Trophoblast cell (in vitro differentiated cells and primary cell): Measurements from ENCODE around the gene DAZAP1.

ENCODE experiments used
- DNase-seq, 2 donors: peaks; one replicate each; pipeline ENCODE4 v3.0.0-alpha.2; 2016
- H2AFZ ChIP-seq: 2 replicates; pipeline ENCODE4 v1.6.1; 2013; ENCODE audit warnings: low read length, moderate library complexity, mild to moderate bottlenecking; ENCODE audit not compliant: insufficient read depth, poor library complexity
- H2AK5ac ChIP-seq: 2 replicates; pipeline ENCODE4 v1.6.1; 2013; ENCODE audit warnings: mild to moderate bottlenecking, low read length
- H2BK120ac ChIP-seq: 2 replicates; pipeline ENCODE4 v1.6.1; 2013; ENCODE audit warnings: low read length, mild to moderate bottlenecking, moderate library complexity; ENCODE audit not compliant: insufficient read depth, poor library complexity
- H2BK12ac ChIP-seq: 2 replicates; pipeline ENCODE4 v1.6.1; 2013; ENCODE audit warnings: mild to moderate bottlenecking, low read length, moderate library complexity
- H2BK5ac ChIP-seq: 2 replicates; pipeline ENCODE4 v1.6.1; 2013; ENCODE audit warnings: low read length, low read depth, moderate library complexity, mild to moderate bottlenecking; ENCODE audit not compliant: poor library complexity
- H3K14ac ChIP-seq: 2 replicates; pipeline ENCODE4 v1.6.1; 2013; ENCODE audit warnings: mild to moderate bottlenecking, low read length
- H3K18ac ChIP-seq: 2 replicates; pipeline ENCODE4 v1.6.1; 2013; ENCODE audit warnings: mild to moderate bottlenecking, low read length
- H3K23ac ChIP-seq: 2 replicates; pipeline ENCODE4 v1.6.1; 2013; ENCODE audit warnings: low read length
- H3K27ac ChIP-seq: 2 replicates; pipeline ENCODE4 v1.5.1; 2013; ENCODE audit warnings: low read depth, mild to moderate bottlenecking, inconsistent platforms, low read length, moderate library complexity
- H3K27me3 ChIP-seq: 2 replicates; pipeline ENCODE4 v1.6.1; 2013; ENCODE audit warnings: inconsistent platforms, mild to moderate bottlenecking, low read length, moderate library complexity; ENCODE audit not compliant: insufficient read depth
- H3K36me3 ChIP-seq, 2 experiments: 1 replicate in 1 of 2; 2 replicates in 1 of 2; pipeline ENCODE4 v1.6.1; 2013; ENCODE audit warnings: low read length in 2 of 2, mild to moderate bottlenecking in 2 of 2, moderate library complexity in 1 of 2; ENCODE audit not compliant: insufficient read depth in 2 of 2, control insufficient read depth in 1 of 2
- H3K4ac ChIP-seq: 2 replicates; pipeline ENCODE4 v1.6.1; 2013; ENCODE audit warnings: low read depth, mild to moderate bottlenecking, low read length, moderate library complexity
- H3K4me1 ChIP-seq, 2 experiments: 1 replicate in 1 of 2; 2 replicates in 1 of 2; pipeline ENCODE4 v1.6.1; 2013; ENCODE audit warnings: low read length in 2 of 2, mild to moderate bottlenecking in 2 of 2, moderate library complexity in 1 of 2; ENCODE audit not compliant: insufficient read depth in 2 of 2, control insufficient read depth in 1 of 2
- H3K4me2 ChIP-seq: 2 replicates; pipeline ENCODE4 v1.6.1; 2013; ENCODE audit warnings: inconsistent platforms, mild to moderate bottlenecking, low read length, moderate library complexity
- H3K4me3 ChIP-seq: 2 replicates; pipeline ENCODE4 v1.5.1; 2013; ENCODE audit warnings: mild to moderate bottlenecking, low read depth, low read length, inconsistent platforms
- H3K79me1 ChIP-seq: one replicate; pipeline ENCODE4 v1.6.1; 2013; ENCODE audit warnings: low read length
- H3K79me2 ChIP-seq: 2 replicates; pipeline ENCODE4 v1.6.1; 2013; ENCODE audit warnings: low read length, mild to moderate bottlenecking; ENCODE audit not compliant: control insufficient read depth, insufficient read depth, poor library complexity
- H3K9ac ChIP-seq: 2 replicates; pipeline ENCODE4 v1.6.1; 2013; ENCODE audit warnings: mild to moderate bottlenecking, low read length
- H3K9me3 ChIP-seq: 2 replicates; pipeline ENCODE4 v1.6.1; 2013; ENCODE audit warnings: low read depth, mild to moderate bottlenecking, control low read depth, inconsistent platforms, low read length; ENCODE audit not compliant: insufficient read depth
- H4K12ac ChIP-seq: 2 replicates; pipeline ENCODE4 v1.6.1; 2013; ENCODE audit warnings: low read depth, mild to moderate bottlenecking, low read length, moderate library complexity
- H4K8ac ChIP-seq: 2 replicates; pipeline ENCODE4 v1.6.1; 2013; ENCODE audit warnings: low read depth, mild to moderate bottlenecking, low read length, moderate library complexity
- H4K91ac ChIP-seq: one replicate; pipeline ENCODE4 v1.6.1; 2013; ENCODE audit warnings: low read depth, mild to moderate bottlenecking, low read length, moderate library complexity
- WGBS: extraction: QIAGEN DNeasy Blood & Tissue Kit; methylation state at CpG from one replicate; pipeline ENCODE4 v1.1.7; 2013; ENCODE audit warnings: missing lambda C conversion rate; ENCODE audit not compliant: insufficient read length, insufficient coverage; ENCODE audit errors: extremely low coverage; 5-methylcytosine and 5-hydroxymethylcytosine counted together

Gene DAZAP1

GRCh38 chr19:1412323-1412923, 5.0 kb downstream of the DAZAP1 start:
- Histone ChIP-seq H3K27me3 (no peaks in the 10 kb centered on the region), H4K91ac (no peak overlapping the region), H3K14ac (no peak overlapping the region), H4K12ac (no peak overlapping the region), H3K23ac (no peak overlapping the region), H3K27ac (no peak overlapping the region), H3K4ac (peak overlapping the region; percentile 96), H3K4me3 (peak overlapping the region; percentile 45), H3K4me2 (no peak overlapping the region), H2AFZ (no peak overlapping the region), H3K18ac (no peak overlapping the region), H3K79me1 (peaks cover 15% of the 10 kb centered on the region), H3K4me1 (peaks cover 40 to 42% of the 10 kb centered on the region in 2 experiments), H2BK120ac (no peak overlapping the region), H2BK12ac (no peak overlapping the region), H3K79me2 (peaks cover 75% of the 10 kb centered on the region), H2BK5ac (no peak overlapping the region), H4K8ac (no peak overlapping the region), H2AK5ac (no peak overlapping the region), H3K9ac (no peak overlapping the region), H3K9me3 (peaks cover 4% of the 10 kb centered on the region), H3K36me3 (peaks cover 52 to 54% of the 10 kb centered on the region in 2 experiments)
- WGBS: no CpG with 5 or more reads among the region's 21 CpGs
- no peak for DNase-seq

- Histone ChIP-seq H3K9ac (no peak overlapping the region), H3K23ac (no peak overlapping the region), H3K14ac (no peak overlapping the region), H3K4ac (peak overlapping the region; percentile 96), H3K4me1 (peaks cover 40 to 42% of the 10 kb centered on the region in 2 experiments), H3K27ac (no peak overlapping the region), H3K79me2 (peaks cover 70% of the 10 kb centered on the region), H2AK5ac (no peak overlapping the region), H3K9me3 (peaks cover 4% of the 10 kb centered on the region), H4K8ac (no peak overlapping the region), H2BK5ac (no peak overlapping the region), H3K18ac (no peak overlapping the region), H4K91ac (no peak overlapping the region), H3K4me3 (no peak overlapping the region), H2BK12ac (no peak overlapping the region), H3K36me3 (peaks cover 59 to 61% of the 10 kb centered on the region in 2 experiments), H2AFZ (no peak overlapping the region), H2BK120ac (no peak overlapping the region), H3K79me1 (peaks cover 8% of the 10 kb centered on the region), H3K4me2 (no peak overlapping the region), H3K27me3 (no peaks in the 10 kb centered on the region), H4K12ac (no peak overlapping the region)
- no peak for DNase-seq
- WGBS: no CpG with 5 or more reads among the region's 36 CpGs
Observed at GRCh38 chr19:1412995-1413800, 5.8 kb downstream of the DAZAP1 start.

- peak overlapping the region; percentile 94 for H3K4ac ChIP-seq
- no peak overlapping the region for H4K12ac ChIP-seq
- no peaks in the 10 kb centered on the region for H3K79me1 ChIP-seq
- peak overlapping the region; percentile 5 for H2BK5ac ChIP-seq
- no peak overlapping the region for H3K14ac ChIP-seq
- DNase-seq: peak; percentile 64 to 67
- H3K4me1 ChIP-seq: peaks cover 18 to 24% of the 10 kb centered on the region in 2 experiments
- no peak overlapping the region for H2AK5ac ChIP-seq
- H4K8ac ChIP-seq: no peak overlapping the region
- H4K91ac ChIP-seq: no peak overlapping the region
- no peak overlapping the region for H3K4me3 ChIP-seq
- H3K18ac ChIP-seq: peak overlapping the region; percentile 16
- no peak overlapping the region for H3K23ac ChIP-seq
- no peaks in the 10 kb centered on the region for H3K27me3 ChIP-seq
- peak overlapping the region; percentile 51 for H3K4me2 ChIP-seq
- H3K79me2 ChIP-seq: peaks cover 40% of the 10 kb centered on the region
- H3K9ac ChIP-seq: no peak overlapping the region
- H3K27ac ChIP-seq: peak overlapping the region; percentile 47
- no peak overlapping the region for H2BK12ac ChIP-seq
- no peak overlapping the region for H2BK120ac ChIP-seq
- no peak overlapping the region for H2AFZ ChIP-seq
- peaks cover 2% of the 10 kb centered on the region for H3K9me3 ChIP-seq
- H3K36me3 ChIP-seq: peaks cover 71% of the 10 kb centered on the region in 2 experiments
- WGBS: no CpG with 5 or more reads among the region's 28 CpGs
Observed at GRCh38 chr19:1416014-1416841, 8.8 kb downstream of the DAZAP1 start.

- H3K27ac ChIP-seq: no peak overlapping the region
- DNase-seq: no peak
- peak overlapping the region; percentile 94 for H3K4ac ChIP-seq
- no peak overlapping the region for H3K9ac ChIP-seq
- peaks cover 72 to 74% of the 10 kb centered on the region in 2 experiments for H3K36me3 ChIP-seq
- peaks cover 15 to 18% of the 10 kb centered on the region in 2 experiments for H3K4me1 ChIP-seq
- H3K79me2 ChIP-seq: peaks cover 31% of the 10 kb centered on the region
- H3K4me2 ChIP-seq: no peak overlapping the region
- no peak overlapping the region for H4K12ac ChIP-seq
- no peak overlapping the region for H3K14ac ChIP-seq
- no peak overlapping the region for H2BK12ac ChIP-seq
- H4K8ac ChIP-seq: no peak overlapping the region
- H2BK5ac ChIP-seq: no peak overlapping the region
- H3K4me3 ChIP-seq: no peak overlapping the region
- H4K91ac ChIP-seq: no peak overlapping the region
- H3K27me3 ChIP-seq: no peaks in the 10 kb centered on the region
- H2AFZ ChIP-seq: no peak overlapping the region
- no peak overlapping the region for H2BK120ac ChIP-seq
- H3K23ac ChIP-seq: no peak overlapping the region
- H3K9me3 ChIP-seq: peaks cover 2% of the 10 kb centered on the region
- no CpG with 5 or more reads among the region's 21 CpGs for WGBS
- no peak overlapping the region for H2AK5ac ChIP-seq
- no peak overlapping the region for H3K18ac ChIP-seq
- no peaks in the 10 kb centered on the region for H3K79me1 ChIP-seq
Observed at GRCh38 chr19:1417145-1417544, 9.8 kb downstream of the DAZAP1 start.
